Transverse colon (tissue), 4 donors: Measurements from ENCODE around the gene CLGN. TPM values are rescaled to one million over a fixed set of nuclear protein-coding genes. Genes with fewer than 3 reads are reported as not detected.

Experiments used
- DNase-seq: peaks from one replicate; pipeline ENCODE4 v3.0.0-alpha.2; 2019
- H3K27ac ChIP-seq, 4 donors: fragments of 200-600 bp; sonication (generic); 2 replicates each; pipeline ENCODE4 v1.5.1; 2016 to 2018; ENCODE audit warnings: inconsistent platforms in 4 of 4
- H3K27me3 ChIP-seq: fragments of 200-600 bp; sonication (generic); 2 replicates; pipeline ENCODE4 v1.5.1; 2017; ENCODE audit warnings: inconsistent platforms
- H3K36me3 ChIP-seq, 4 donors: fragments of 200-600 bp; sonication (generic); 2 replicates each; pipeline ENCODE4 v1.5.1; 2017 to 2019; ENCODE audit warnings: inconsistent platforms in 4 of 4
- H3K4me1 ChIP-seq, 4 donors: fragments of 200-600 bp; sonication (generic); 2 replicates each; pipeline ENCODE4 v1.5.1; 2017 to 2020; ENCODE audit warnings: inconsistent platforms in 4 of 4
- H3K4me3 ChIP-seq, 4 donors: fragments of 200-600 bp; sonication (generic); 1 replicate in 1 of 4; 2 replicates in 3 of 4; pipeline versions ENCODE4 v1.5.1 to v1.6.1; 2017 to 2019; ENCODE audit warnings: inconsistent platforms in 4 of 4
- H3K9me3 ChIP-seq, 2 donors: fragments of 200-600 bp; sonication (generic); 2 replicates each; pipeline ENCODE4 v1.5.1; 2017 to 2019; ENCODE audit warnings: inconsistent platforms in 2 of 2
- CTCF ChIP-seq, 5 experiments: fragments of 200-600 bp in 3 of 5; fragments of 450-650 bp in 2 of 5; sonication (generic) in 3 of 5; IDR thresholded peaks; 1 replicate in 2 of 5; 2 replicates in 3 of 5; pipeline ENCODE4 v1.5.1; 2016 to 2017; ENCODE audit warnings: antibody characterized with exemption in 5 of 5, inconsistent platforms in 3 of 5, mild to moderate bottlenecking in 2 of 5, moderate library complexity in 1 of 5
- EP300 ChIP-seq: sonication (generic); formaldehyde crosslinking; IDR thresholded peaks from one replicate; pipeline ENCODE4 v1.6.1; 2017; ENCODE audit warnings: antibody characterized with exemption, low read depth
- POLR2A ChIP-seq: fragments of 450-650 bp; IDR thresholded peaks from one replicate; pipeline ENCODE4 v1.6.1; 2016; ENCODE audit warnings: antibody characterized with exemption, mild to moderate bottlenecking, moderate library complexity
- POLR2AphosphoS5 ChIP-seq, 3 donors: sonication (generic); formaldehyde crosslinking; IDR thresholded peaks; one replicate each; pipeline ENCODE4 v1.6.1; 2016; ENCODE audit warnings: antibody characterized with exemption in 3 of 3
- WGBS, 2 donors: methylation state at CpG; one replicate each; pipeline ENCODE4 v1.1.5; 2018; ENCODE audit warnings: low coverage in 1 of 2; 5-methylcytosine and 5-hydroxymethylcytosine counted together
- in situ Hi-C, 4 donors: fragments of 200-750 bp; cut with MboI; loops; one replicate each; pipeline versions ENCODE4 v1.15.0 to v1.15.1; 2017; ENCODE audit warnings: low sequenced_read_pairs in 3 of 4, low pct_ligation_motif_present in 1 of 4, low pct_unique_long_range_greater_than_20kb in 1 of 4
- intact Hi-C: fragments of 100-400 bp; cut with DNase I; formaldehyde crosslinking; loops from one replicate; pipeline ENCODE4 v1.15.1; 2023; ENCODE audit warnings: low total_unique reads
- total RNA-seq, 4 donors: library from RNA; depleted of rRNA; stranded (reverse); fragments of >200 nt; gene quantifications; one replicate each; pipeline ENCODE4 v1.1.0, GENCODE V29; 2016

CLGN gene
- total RNA-seq, 4 donors from 2014 or later: 1.5 to 2.4 (median 1.5) TPM; not detected in 1

- intact Hi-C loops: no loop called here
- no peak for TF ChIP-seq CTCF (IDR thresholded peaks at IDR 0.05)
- no peak for TF ChIP-seq POLR2AphosphoS5 (IDR thresholded peaks at IDR 0.05)
- TF ChIP-seq EP300: no peak
- TF ChIP-seq POLR2A: no peak
- Histone ChIP-seq H3K27me3 (no peaks in the 10 kb centered on the region), H3K4me3 (no peak overlapping the region), H3K4me1 (no peaks in the 10 kb centered on the region), H3K27ac (no peak overlapping the region), H3K9me3 (no peaks in the 10 kb centered on the region), H3K36me3 (no peaks in the 10 kb centered on the region)
- in situ Hi-C loops: no loop called here
- 67 to 93% methylated on average over 1 of the region's 1 CpG for WGBS, 2 donors
- DNase-seq: no peak
Observed at GRCh38 chr4:140408974-140409373, 18.5 kb downstream of the CLGN start.

- TF ChIP-seq POLR2AphosphoS5 (IDR thresholded peaks at IDR 0.05) (no peak), CTCF (IDR thresholded peaks at IDR 0.05) (no peak), POLR2A (no peak), EP300 (no peak)
- Histone ChIP-seq H3K4me1 (no peaks in the 10 kb centered on the region), H3K27me3 (no peaks in the 10 kb centered on the region), H3K4me3 (no peak overlapping the region), H3K27ac (no peak overlapping the region), H3K36me3 (no peaks in the 10 kb centered on the region), H3K9me3 (no peaks in the 10 kb centered on the region)
- intact Hi-C loops: no loop called here
- DNase-seq: no peak
- in situ Hi-C loops: no loop called here
Observed at GRCh38 chr4:140406292-140406691, 21.2 kb downstream of the CLGN start.

GRCh38 chr4:140400111-140400510, 27.3 kb downstream of the CLGN start:
- no peaks in the 10 kb centered on the region for H3K9me3 ChIP-seq
- H3K36me3 ChIP-seq: no peaks in the 10 kb centered on the region
- H3K27me3 ChIP-seq: no peaks in the 10 kb centered on the region
- intact Hi-C loops (no loop called here), in situ Hi-C loops (no loop called here)
- 75 to 93% methylated on average over 2 of the region's 2 CpGs for WGBS, 2 donors
- H3K4me1 ChIP-seq: no peaks in the 10 kb centered on the region
- no peak for DNase-seq
- no peak overlapping the region for H3K27ac ChIP-seq
- no peak overlapping the region for H3K4me3 ChIP-seq
- TF ChIP-seq CTCF (IDR thresholded peaks at IDR 0.05) (no peak), POLR2AphosphoS5 (IDR thresholded peaks at IDR 0.05) (no peak), POLR2A (no peak), EP300 (no peak)

GRCh38 chr4:140395668-140396067, 31.8 kb downstream of the CLGN start:
- Histone ChIP-seq H3K4me3 (no peak overlapping the region), H3K4me1 (no peaks in the 10 kb centered on the region), H3K27me3 (no peaks in the 10 kb centered on the region), H3K9me3 (no peaks in the 10 kb centered on the region), H3K36me3 (no peaks in the 10 kb centered on the region), H3K27ac (no peak overlapping the region)
- intact Hi-C loops (loop anchor here (10.0 kb wide), 1 partner anchor 1011 kb away; no protein-coding TSS in a partner anchor), in situ Hi-C loops (loop anchor here in 1 of 4 donors (25.0 kb wide), 1 partner anchor 467 kb away; no protein-coding TSS in a partner anchor)
- 61 to 66% methylated on average over 5 of the region's 5 CpGs for WGBS, 2 donors
- TF ChIP-seq CTCF (IDR thresholded peaks at IDR 0.05) (no peak), EP300 (no peak), POLR2AphosphoS5 (IDR thresholded peaks at IDR 0.05) (no peak), POLR2A (no peak)
- DNase-seq: no peak
